OCI-LY7 (cell line): Measurements from ENCODE around the gene PPP4R4. TPM values are rescaled to one million over a fixed set of nuclear protein-coding genes. Genes with fewer than 3 reads are reported as not detected.
"Not testable (repeated sequence)": the region's sequence is repeated elsewhere in the genome, so short reads cannot be mapped to it uniquely, and the experiment has no call there.

ENCODE experiments used
- BruUV-seq: library from RNA; stranded (reverse); fragments of 400-500 nt; replicated peaks from 2 replicates; lab custom pipeline; 2021; lab: Mats Ljungman, UMichigan
- CTCF ChIA-PET: fragments of 300-600 bp; sonication (Branson Sonifier 250); formaldehyde crosslinking; loops from one replicate; lab custom pipeline; 2022; ENCODE audit warnings: antibody characterized with exemption; ENCODE audit not compliant: unreplicated experiment; lab: Charles Lee
- POLR2A ChIA-PET: fragments of 300-600 bp; sonication (Branson Sonifier 250); formaldehyde crosslinking; loops from one replicate; lab custom pipeline; 2022; ENCODE audit warnings: antibody characterized with exemption; lab: Charles Lee
- DNase-seq: peaks from one replicate; pipeline ENCODE4 v3.0.0-alpha.2; 2015; ENCODE audit warnings: low spot score
- H2AFZ ChIP-seq: fragments of 200-600 bp; sonication (generic), shearing (Covaris generic); 2 replicates; pipeline ENCODE4 v1.6.1; 2014; ENCODE audit warnings: mild to moderate bottlenecking, antibody characterized with exemption, low read length, moderate library complexity
- H3K27ac ChIP-seq: fragments of 200-600 bp; sonication (generic); 2 replicates; pipeline ENCODE4 v1.5.1; 2014; ENCODE audit warnings: mixed run types, low read depth, mild to moderate bottlenecking, moderate library complexity, low read length, inconsistent platforms; ENCODE audit not compliant: poor library complexity, severe bottlenecking
- H3K36me3 ChIP-seq: fragments of 200-600 bp; sonication (generic); 2 replicates; pipeline ENCODE4 v1.6.1; 2014; ENCODE audit warnings: mild to moderate bottlenecking, antibody characterized with exemption, low read length, moderate library complexity, mixed read lengths; ENCODE audit not compliant: insufficient read depth
- H3K4me1 ChIP-seq: fragments of 200-600 bp; sonication (generic); 2 replicates; pipeline ENCODE4 v1.5.1; 2014; ENCODE audit warnings: mild to moderate bottlenecking, low read length; ENCODE audit not compliant: insufficient read depth, poor library complexity, severe bottlenecking
- H3K4me2 ChIP-seq: fragments of 200-600 bp; sonication (generic); 2 replicates; pipeline ENCODE4 v1.6.1; 2014; ENCODE audit warnings: mild to moderate bottlenecking, low read length
- H3K4me3 ChIP-seq: fragments of 200-600 bp; sonication (generic); 2 replicates; pipeline ENCODE4 v1.5.1; 2014; ENCODE audit warnings: mild to moderate bottlenecking, low read depth, low read length; ENCODE audit not compliant: poor library complexity, severe bottlenecking
- H3K79me2 ChIP-seq: fragments of 200-600 bp; sonication (generic); 2 replicates; pipeline ENCODE4 v1.6.1; 2016; ENCODE audit warnings: low read depth, mild to moderate bottlenecking, low read length, moderate library complexity, mixed read lengths; ENCODE audit not compliant: insufficient read depth
- H3K9me2 ChIP-seq: fragments of 200-600 bp; sonication (generic); 2 replicates; pipeline ENCODE4 v1.6.1; 2016; ENCODE audit warnings: mild to moderate bottlenecking, low read length, mixed read lengths; ENCODE audit not compliant: insufficient read depth
- H3K9me3 ChIP-seq: fragments of 200-600 bp; sonication (generic); 2 replicates; pipeline ENCODE4 v1.6.1; 2014; ENCODE audit warnings: mild to moderate bottlenecking, mixed run types, low read length, mixed read lengths
- H4K20me1 ChIP-seq: fragments of 200-600 bp; sonication (generic); 2 replicates; pipeline ENCODE4 v1.6.1; 2014; ENCODE audit warnings: mild to moderate bottlenecking, antibody characterized with exemption, low read length, moderate library complexity, mixed read lengths; ENCODE audit not compliant: insufficient read depth
- EZH2phosphoT487 ChIP-seq: fragments of 200-600 bp; sonication (generic); IDR thresholded peaks from 2 replicates; pipeline ENCODE4 v1.6.1; 2018; ENCODE audit warnings: low read depth, borderline replicate concordance, mild to moderate bottlenecking, mixed run types, antibody characterized with exemption, low read length, moderate library complexity, mixed read lengths
- intact Hi-C: fragments of 100-400 bp; cut with micrococcal nuclease; formaldehyde crosslinking; loops from one replicate; pipeline ENCODE4 v1.10.0; 2022; ENCODE audit not compliant: unreplicated experiment
- total RNA-seq, 2 experiments: library from RNA; depleted of rRNA in 1 of 2; stranded (reverse); fragments of >200 nt in 1 of 2; shearing (Covaris generic) in 1 of 2; gene quantifications; 2 replicates each; pipeline ENCODE4 v1.2.3, GENCODE V29; 2014 to 2022
- TF ChIP-seq, protein P1 (sequence below): fragments of 200-600 bp; sonication (generic); conservative IDR thresholded peaks from 2 replicates; pipeline ENCODE4 v1.5.1; 2014; ENCODE audit warnings: mild to moderate bottlenecking, antibody characterized with exemption, low read length, moderate library complexity, mixed read lengths

PPP4R4 gene
- total RNA-seq, 2 experiments from 2014 or later: 0.54 to 0.93 TPM

DNA sequence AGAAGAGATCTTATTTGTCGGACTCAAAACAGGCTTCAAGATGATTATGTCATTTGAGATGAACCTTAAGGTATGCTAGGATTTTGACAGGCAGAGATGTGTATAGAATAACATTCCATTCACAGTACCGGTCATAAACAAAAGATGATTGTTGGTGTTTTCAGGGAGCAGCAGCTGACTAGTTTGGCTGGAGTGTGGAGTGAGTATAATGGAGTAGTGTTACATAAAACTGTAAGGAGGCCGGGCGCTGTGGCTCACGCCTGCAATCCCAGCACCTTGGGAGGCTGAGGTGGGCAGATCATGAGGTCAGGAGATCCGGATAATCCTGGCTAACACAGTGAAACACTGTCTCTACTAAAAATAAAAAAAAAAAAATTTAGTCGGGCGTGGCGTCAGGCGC, 95.0 kb downstream of the PPP4R4 start:
- Histone ChIP-seq H3K4me3 (no peak overlapping the region), H3K27ac (no peak overlapping the region), H3K4me2 (no peak overlapping the region), H3K4me1 (no peaks in the 10 kb centered on the region), H3K9me2 (no peaks in the 10 kb centered on the region), H3K9me3 (no peaks in the 10 kb centered on the region), H3K79me2 (no peaks in the 10 kb centered on the region), H3K36me3 (no peaks in the 10 kb centered on the region), H2AFZ (no peak overlapping the region), H4K20me1 (no peaks in the 10 kb centered on the region)
- no peak for DNase-seq
- ChIA-PET POLR2A (no interaction called here), CTCF (no interaction called here)
- intact Hi-C loops: no loop called here
- BruUV-seq: no TSS peak
- TF ChIP-seq, protein P1, sequence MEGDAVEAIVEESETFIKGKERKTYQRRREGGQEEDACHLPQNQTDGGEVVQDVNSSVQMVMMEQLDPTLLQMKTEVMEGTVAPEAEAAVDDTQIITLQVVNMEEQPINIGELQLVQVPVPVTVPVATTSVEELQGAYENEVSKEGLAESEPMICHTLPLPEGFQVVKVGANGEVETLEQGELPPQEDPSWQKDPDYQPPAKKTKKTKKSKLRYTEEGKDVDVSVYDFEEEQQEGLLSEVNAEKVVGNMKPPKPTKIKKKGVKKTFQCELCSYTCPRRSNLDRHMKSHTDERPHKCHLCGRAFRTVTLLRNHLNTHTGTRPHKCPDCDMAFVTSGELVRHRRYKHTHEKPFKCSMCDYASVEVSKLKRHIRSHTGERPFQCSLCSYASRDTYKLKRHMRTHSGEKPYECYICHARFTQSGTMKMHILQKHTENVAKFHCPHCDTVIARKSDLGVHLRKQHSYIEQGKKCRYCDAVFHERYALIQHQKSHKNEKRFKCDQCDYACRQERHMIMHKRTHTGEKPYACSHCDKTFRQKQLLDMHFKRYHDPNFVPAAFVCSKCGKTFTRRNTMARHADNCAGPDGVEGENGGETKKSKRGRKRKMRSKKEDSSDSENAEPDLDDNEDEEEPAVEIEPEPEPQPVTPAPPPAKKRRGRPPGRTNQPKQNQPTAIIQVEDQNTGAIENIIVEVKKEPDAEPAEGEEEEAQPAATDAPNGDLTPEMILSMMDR: no peak
- TF ChIP-seq EZH2phosphoT487: no peak

DNA sequence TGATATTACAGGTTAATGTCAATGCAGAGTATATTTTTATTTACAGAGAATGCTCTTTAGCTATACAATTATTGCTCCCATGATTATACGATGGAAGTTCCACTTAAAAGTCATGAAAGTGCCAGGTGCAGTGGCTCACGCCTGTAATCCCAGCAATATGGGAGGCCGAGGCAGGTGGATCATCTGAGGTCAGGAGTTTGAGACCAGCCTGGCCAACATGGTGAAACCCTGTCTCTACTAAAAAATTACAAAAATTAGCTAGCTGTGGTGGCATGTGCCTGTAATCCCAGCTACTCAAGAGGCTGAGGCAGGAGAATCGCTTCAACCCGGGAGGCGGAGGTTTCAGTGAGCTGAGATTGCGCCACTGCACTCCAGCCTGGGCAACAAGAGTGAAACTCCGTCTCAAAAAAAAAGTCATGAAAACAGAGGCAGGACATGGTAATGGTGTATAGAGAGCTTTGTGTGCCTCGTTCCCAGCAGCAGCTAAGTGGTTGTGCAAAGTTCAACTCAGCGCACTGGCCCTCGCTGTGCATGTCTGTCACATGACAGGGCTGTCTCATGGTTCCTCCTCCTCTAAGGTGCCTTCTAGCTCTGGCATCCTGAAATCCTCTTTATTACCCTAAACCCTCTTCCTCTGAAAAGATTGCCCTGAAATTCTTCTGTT, 102.9 kb downstream of the PPP4R4 start:
- H3K9me2 ChIP-seq, BruUV-seq, H3K4me3 ChIP-seq, H4K20me1 ChIP-seq, H3K4me1 ChIP-seq, H3K36me3 ChIP-seq, intact Hi-C loops, H3K27ac ChIP-seq, H2AFZ ChIP-seq, H3K9me3 ChIP-seq, H3K4me2 ChIP-seq, CTCF ChIA-PET, DNase-seq, H3K79me2 ChIP-seq: not testable (repeated sequence)
- POLR2A ChIA-PET: interaction anchor here (0.6 to 1.0 kb wide), 2 partner anchors 9 to 87 kb away, joined by 3 read pairs; no protein-coding TSS in a partner anchor

DNA sequence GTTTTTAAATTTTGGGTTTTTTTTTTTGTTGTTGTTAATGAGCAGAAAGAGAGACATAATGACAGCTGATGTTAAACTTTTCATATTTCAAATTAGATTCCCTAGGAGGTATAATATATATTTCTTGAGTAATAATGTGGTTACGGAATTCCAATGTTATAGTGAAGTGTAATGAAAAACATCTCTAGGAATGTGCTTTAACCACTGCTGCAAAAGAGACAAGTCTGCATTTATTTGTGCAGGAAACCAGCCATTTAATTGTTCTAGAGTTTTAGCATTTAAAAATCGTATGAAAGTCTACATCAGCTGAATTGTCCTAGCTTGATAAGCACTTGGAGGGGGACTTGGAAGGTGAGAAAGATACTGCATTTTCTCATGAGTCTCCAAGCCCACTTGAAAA, 104.6 kb downstream of the PPP4R4 start:
- CTCF ChIA-PET: no interaction called here
- no TSS peak for BruUV-seq

More for the DNA sequence above, 104.6 kb downstream of the PPP4R4 start:
- no peak overlapping the region for H2AFZ ChIP-seq
- no peaks in the 10 kb centered on the region for H3K9me2 ChIP-seq
- intact Hi-C loops: no loop called here
- no peaks in the 10 kb centered on the region; the same call in 1 of the 2 replicates for H4K20me1 ChIP-seq
- no peaks in the 10 kb centered on the region for H3K36me3 ChIP-seq
- no peak overlapping the region for H3K4me2 ChIP-seq
- no peaks in the 10 kb centered on the region for H3K79me2 ChIP-seq
- H3K9me3 ChIP-seq: no peaks in the 10 kb centered on the region
- TF ChIP-seq, protein P1: no peak
- TF ChIP-seq EZH2phosphoT487: no peak
- DNase-seq: no peak
- H3K4me3 ChIP-seq: no peak overlapping the region
- H3K4me1 ChIP-seq: no peaks in the 10 kb centered on the region
- POLR2A ChIA-PET: interaction anchor here (1.0 kb wide), 1 partner anchor 9 kb away, joined by 3 read pairs; no protein-coding TSS in a partner anchor
- no peak overlapping the region for H3K27ac ChIP-seq
